ENCODE measurements around the gene PRXL2A.

PRXL2A gene

DNA sequence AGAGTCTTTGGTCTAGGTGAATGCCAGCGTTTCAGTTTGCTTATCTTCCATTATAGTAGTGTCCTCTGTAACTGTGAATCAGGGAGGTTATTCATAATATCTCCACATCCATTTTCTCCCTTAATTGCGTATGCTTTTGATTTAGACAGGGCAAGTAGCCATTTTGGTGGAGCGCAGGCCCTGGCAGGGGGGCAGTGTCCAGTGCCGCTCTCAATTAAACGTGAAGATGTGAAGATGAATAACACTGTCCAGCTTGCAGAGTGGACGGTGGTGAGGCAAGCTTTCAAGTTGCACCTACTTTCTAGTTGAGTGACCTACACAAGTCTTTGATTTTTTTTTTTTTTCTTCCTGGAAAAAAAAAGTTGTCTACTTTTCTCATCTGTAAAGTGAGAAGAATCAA, 50.3 kb downstream of the PRXL2A start:
- Mint-ChIP-seq H3K4me1 (ENCODE audit: low read depth) (peaks cover 85% of the 10 kb centered on the region), H3K27me3 (no peaks in the 10 kb centered on the region), H3K36me3 (ENCODE audit: low read depth) (peaks cover 18% of the 10 kb centered on the region), H3K9me3 (no peaks in the 10 kb centered on the region), H3K27ac (peak overlapping the region; percentile 89), H3K4me3 (peak overlapping the region; percentile 70)

DNA sequence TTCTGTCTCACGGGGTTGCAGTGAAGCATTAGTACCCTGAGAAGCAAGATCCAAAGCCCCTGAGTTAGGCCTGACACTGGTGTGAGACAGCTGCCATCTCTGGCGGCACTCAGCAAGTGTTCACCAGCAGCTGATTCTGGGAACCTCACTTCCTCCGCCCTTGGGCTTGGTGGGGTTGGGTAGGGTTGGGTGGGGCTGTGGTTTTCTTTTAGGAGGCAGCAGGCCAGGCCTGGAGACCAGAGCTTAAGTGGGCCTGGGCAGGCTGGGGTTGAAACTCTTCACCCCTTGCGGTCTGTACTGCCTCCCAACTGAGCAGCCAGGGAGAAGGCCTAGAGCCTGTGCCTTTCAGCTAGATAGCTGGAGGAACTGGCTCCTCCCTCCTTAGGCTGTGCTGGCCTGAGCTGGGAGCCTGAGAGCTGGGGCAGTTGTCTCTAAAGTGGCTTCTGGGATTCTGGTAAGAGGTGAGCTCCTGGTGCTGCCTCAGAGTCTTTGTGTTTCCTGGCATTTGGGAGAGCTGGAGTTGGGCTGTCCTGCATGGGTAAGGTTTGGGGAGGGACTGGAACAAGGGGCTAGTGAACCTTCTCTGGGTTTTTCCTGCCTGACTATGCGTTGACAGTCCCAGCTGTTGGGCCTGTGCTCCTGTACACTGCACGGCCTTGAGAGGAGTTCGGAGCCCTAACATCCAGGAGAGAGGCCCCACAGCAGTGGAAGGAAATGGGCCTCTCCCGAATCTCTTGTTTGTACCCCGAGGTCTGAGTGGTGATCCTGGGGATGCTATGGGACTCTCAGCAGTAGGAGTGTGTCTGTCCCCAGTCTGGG, 50.9 kb downstream of the PRXL2A start:
- Mint-ChIP-seq H3K27ac (peak overlapping the region; percentile 89), H3K4me3 (peak overlapping the region; percentile 70), H3K27me3 (no peaks in the 10 kb centered on the region), H3K4me1 (ENCODE audit: low read depth) (peaks cover 90% of the 10 kb centered on the region), H3K36me3 (ENCODE audit: low read depth) (peaks cover 18% of the 10 kb centered on the region), H3K9me3 (no peaks in the 10 kb centered on the region)

DNA sequence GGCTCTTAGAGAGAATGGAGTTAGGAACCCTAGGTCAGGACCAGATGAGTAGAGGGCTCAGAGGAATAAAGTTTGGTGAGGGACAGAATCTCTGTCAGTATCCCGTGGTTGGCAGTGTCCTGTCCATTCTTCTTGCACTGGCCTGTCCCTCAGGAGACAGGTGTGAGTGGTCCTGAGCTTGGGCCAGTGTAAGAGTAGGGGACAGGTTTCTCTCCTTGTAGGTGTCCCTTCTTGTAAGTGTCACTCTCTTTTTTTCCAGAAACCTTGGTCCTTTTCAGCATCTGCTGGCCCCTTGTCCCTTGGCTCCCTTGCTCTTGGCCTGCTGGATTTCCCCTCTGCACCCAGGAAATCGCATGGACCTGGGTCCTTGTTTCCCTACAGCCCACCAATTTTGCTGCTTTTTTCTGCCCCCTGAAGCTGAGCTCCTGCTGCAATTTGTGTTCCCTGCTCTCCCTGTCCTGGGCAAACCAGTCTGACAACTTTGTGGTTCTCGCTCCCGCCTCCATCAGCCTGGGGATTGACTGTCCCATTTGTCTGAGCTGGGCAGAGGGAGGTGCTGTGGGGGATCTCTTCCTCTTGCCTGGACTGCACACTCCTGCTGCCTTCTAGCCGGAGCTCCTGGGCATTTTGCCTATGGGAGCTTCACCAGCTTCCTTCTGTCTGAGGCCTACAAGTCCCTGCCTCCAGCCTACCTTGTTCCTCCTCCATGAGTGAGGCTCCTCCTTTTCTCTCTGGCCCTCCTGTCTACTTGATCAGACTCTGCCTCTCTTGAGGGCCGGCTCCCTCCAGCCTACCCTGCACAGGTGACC, 52.3 kb downstream of the PRXL2A start:
- peaks cover 15% of the 10 kb centered on the region for H3K36me3 Mint-ChIP-seq (ENCODE audit: low read depth)
- no peaks in the 10 kb centered on the region for H3K9me3 Mint-ChIP-seq
- H3K4me1 Mint-ChIP-seq (ENCODE audit: low read depth) = peaks cover 100% of the 10 kb centered on the region
- peak overlapping the region; percentile 89 for H3K27ac Mint-ChIP-seq
- peak overlapping the region; percentile 65 for H3K4me3 Mint-ChIP-seq
- H3K27me3 Mint-ChIP-seq = no peaks in the 10 kb centered on the region

- Mint-ChIP-seq H3K4me1 (ENCODE audit: low read depth) (peaks cover 100% of the 10 kb centered on the region), H3K9me3 (no peaks in the 10 kb centered on the region), H3K27ac (peak overlapping the region; percentile 89), H3K27me3 (no peaks in the 10 kb centered on the region), H3K4me3 (peak overlapping the region; percentile 65), H3K36me3 (ENCODE audit: low read depth) (peaks cover 12% of the 10 kb centered on the region)
These were observed 53.1 kb downstream of the PRXL2A start for GRCh38 chr10:80461208-80462183.

DNA sequence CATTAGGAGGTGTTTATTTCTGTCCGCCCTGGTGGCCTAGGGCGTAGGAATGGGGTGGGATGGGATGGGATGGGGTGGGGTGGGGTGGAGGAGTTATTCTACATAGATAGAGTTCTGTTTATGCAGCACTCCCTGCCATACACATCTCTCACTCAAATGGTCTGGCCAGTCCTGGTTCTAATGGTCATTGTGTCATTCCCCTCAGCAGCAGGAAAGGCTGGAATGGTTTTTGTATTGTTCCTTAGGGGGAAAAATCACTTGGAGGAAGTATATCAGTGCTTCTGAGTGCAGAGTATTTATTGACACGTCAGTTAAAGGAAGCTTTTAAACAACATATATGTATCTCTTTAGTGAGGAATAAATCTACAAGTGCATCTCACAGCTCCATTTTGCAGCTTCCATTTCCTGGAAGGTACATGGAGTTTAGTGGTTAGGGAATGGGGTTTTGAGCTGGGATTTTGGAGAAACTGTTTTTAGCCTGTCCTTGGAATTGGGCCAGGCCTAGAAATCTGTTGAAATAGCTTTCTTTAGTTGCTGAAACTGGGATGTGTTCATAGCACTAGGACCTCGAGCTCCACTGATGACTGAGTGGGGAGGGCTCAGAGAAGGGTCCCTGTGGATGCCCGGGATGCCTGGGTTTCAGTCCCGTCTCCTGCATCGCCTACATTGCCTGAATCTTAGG, 54.1 kb downstream of the PRXL2A start:
- peaks cover 15% of the 10 kb centered on the region for H3K36me3 Mint-ChIP-seq (ENCODE audit: low read depth)
- H3K9me3 Mint-ChIP-seq = no peaks in the 10 kb centered on the region
- H3K4me1 Mint-ChIP-seq (ENCODE audit: low read depth) = peaks cover 100% of the 10 kb centered on the region
- H3K27ac Mint-ChIP-seq = peak overlapping the region; percentile 59
- H3K4me3 Mint-ChIP-seq = peak overlapping the region; percentile 24
- H3K27me3 Mint-ChIP-seq = no peaks in the 10 kb centered on the region

GRCh38 chr10:80462981-80463741, 54.8 kb downstream of the PRXL2A start:
- H3K9me3 Mint-ChIP-seq = no peaks in the 10 kb centered on the region
- H3K4me3 Mint-ChIP-seq = peak overlapping the region; percentile 55
- H3K27ac Mint-ChIP-seq = peak overlapping the region; percentile 95
- no peaks in the 10 kb centered on the region for H3K27me3 Mint-ChIP-seq
- peaks cover 16% of the 10 kb centered on the region for H3K36me3 Mint-ChIP-seq (ENCODE audit: low read depth)
- H3K4me1 Mint-ChIP-seq (ENCODE audit: low read depth) = peaks cover 100% of the 10 kb centered on the region

DNA sequence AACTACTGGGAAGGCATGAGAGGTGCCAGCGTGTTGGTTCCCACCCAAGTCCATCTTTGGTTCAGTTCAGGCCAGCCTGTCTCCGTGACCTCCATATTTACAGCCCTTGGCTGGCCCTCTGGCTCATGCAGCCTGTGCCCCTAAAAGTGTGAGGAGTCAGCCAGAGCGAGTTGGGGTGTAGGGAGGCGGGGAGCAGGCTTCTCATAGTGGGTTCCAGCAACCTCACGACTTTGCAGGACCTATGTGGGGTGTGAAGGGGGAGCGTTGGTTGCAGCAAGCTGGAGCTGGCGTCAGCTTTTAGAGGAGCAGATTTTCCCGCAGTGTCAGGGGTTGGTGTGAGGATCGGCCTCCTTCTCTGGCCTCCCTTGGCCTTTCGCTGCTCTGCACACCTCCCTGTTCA, 55.5 kb downstream of the PRXL2A start:
- H3K27ac Mint-ChIP-seq = peak overlapping the region; percentile 95
- no peaks in the 10 kb centered on the region for H3K27me3 Mint-ChIP-seq
- peak overlapping the region; percentile 55 for H3K4me3 Mint-ChIP-seq
- H3K4me1 Mint-ChIP-seq (ENCODE audit: low read depth) = peaks cover 100% of the 10 kb centered on the region
- H3K9me3 Mint-ChIP-seq = no peaks in the 10 kb centered on the region
- H3K36me3 Mint-ChIP-seq (ENCODE audit: low read depth) = peaks cover 20% of the 10 kb centered on the region

- Mint-ChIP-seq H3K27me3 (no peaks in the 10 kb centered on the region), H3K9me3 (no peaks in the 10 kb centered on the region), H3K27ac (peak overlapping the region; percentile 95), H3K36me3 (ENCODE audit: low read depth) (peaks cover 20% of the 10 kb centered on the region), H3K4me3 (peak overlapping the region; percentile 55), H3K4me1 (ENCODE audit: low read depth) (peaks cover 100% of the 10 kb centered on the region)
These were observed 56.5 kb downstream of the PRXL2A start for GRCh38 chr10:80464557-80465450.

- peaks cover 20% of the 10 kb centered on the region for H3K36me3 Mint-ChIP-seq (ENCODE audit: low read depth)
- peaks cover 98% of the 10 kb centered on the region for H3K4me1 Mint-ChIP-seq (ENCODE audit: low read depth)
- H3K27ac Mint-ChIP-seq = peak overlapping the region; percentile 95
- no peaks in the 10 kb centered on the region for H3K9me3 Mint-ChIP-seq
- H3K27me3 Mint-ChIP-seq = no peaks in the 10 kb centered on the region
- H3K4me3 Mint-ChIP-seq = peak overlapping the region; percentile 82
These were observed 57.1 kb downstream of the PRXL2A start for GRCh38 chr10:80465451-80465835.

- no peaks in the 10 kb centered on the region for H3K9me3 Mint-ChIP-seq
- H3K36me3 Mint-ChIP-seq (ENCODE audit: low read depth) = peaks cover 18% of the 10 kb centered on the region
- H3K27me3 Mint-ChIP-seq = no peaks in the 10 kb centered on the region
- H3K4me1 Mint-ChIP-seq (ENCODE audit: low read depth) = peaks cover 98% of the 10 kb centered on the region
- peak overlapping the region; percentile 82 for H3K4me3 Mint-ChIP-seq
- peak overlapping the region; percentile 95 for H3K27ac Mint-ChIP-seq
These were observed 57.7 kb downstream of the PRXL2A start for GRCh38 chr10:80465839-80466590.

GRCh38 chr10:80466724-80467326, 58.5 kb downstream of the PRXL2A start:
- H3K9me3 Mint-ChIP-seq = no peaks in the 10 kb centered on the region
- H3K27me3 Mint-ChIP-seq = no peaks in the 10 kb centered on the region
- peak overlapping the region; percentile 82 for H3K4me3 Mint-ChIP-seq
- H3K36me3 Mint-ChIP-seq (ENCODE audit: low read depth) = peaks cover 23% of the 10 kb centered on the region
- H3K4me1 Mint-ChIP-seq (ENCODE audit: low read depth) = peaks cover 98% of the 10 kb centered on the region
- H3K27ac Mint-ChIP-seq = peak overlapping the region; percentile 95

DNA sequence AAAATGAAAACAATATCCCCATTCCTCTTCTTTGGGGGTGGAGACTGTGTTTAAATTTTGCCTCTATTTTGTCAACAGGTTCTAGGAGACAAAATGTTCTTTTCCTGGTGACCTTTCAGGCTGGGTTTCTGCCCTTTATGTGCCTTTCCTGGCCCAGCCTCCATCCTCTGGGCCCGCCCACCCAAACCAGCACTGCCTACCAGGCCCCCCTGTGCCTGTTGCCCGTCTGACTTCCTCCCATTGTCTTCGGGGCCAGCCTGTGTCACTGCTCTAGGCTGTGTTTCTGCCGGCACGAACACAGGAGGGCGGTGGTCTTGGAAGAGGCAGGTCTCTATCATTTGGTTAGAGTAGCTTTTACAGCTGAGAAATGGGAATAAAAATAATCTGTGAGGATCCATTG, 59.7 kb downstream of the PRXL2A start:
- Mint-ChIP-seq H3K27me3 (no peaks in the 10 kb centered on the region), H3K4me3 (peak overlapping the region; percentile 82), H3K36me3 (ENCODE audit: low read depth) (peaks cover 28% of the 10 kb centered on the region), H3K4me1 (ENCODE audit: low read depth) (peaks cover 98% of the 10 kb centered on the region), H3K9me3 (no peaks in the 10 kb centered on the region), H3K27ac (peak overlapping the region; percentile 95)

All from stimulated activated naive CD8-positive, alpha-beta T cell treated with anti-CD3 and anti-CD28 coated beads, Interleukin-15, Interleukin-2, amounts not matched to agents 100 ng/mL and 50 ng/mL, for 24 hours (primary cell).